NCI-H524 (cell line): Measurements from ENCODE around the gene CEL.
A peak's percentile ranks its signal among the peaks of the same experiment; 100 is the strongest.

Experiments
- DNase-seq, 2 experiments: peaks; one replicate each; lab custom pipeline; 2025; lab: John Stamatoyannopoulos, UW

Gene CEL

DNA sequence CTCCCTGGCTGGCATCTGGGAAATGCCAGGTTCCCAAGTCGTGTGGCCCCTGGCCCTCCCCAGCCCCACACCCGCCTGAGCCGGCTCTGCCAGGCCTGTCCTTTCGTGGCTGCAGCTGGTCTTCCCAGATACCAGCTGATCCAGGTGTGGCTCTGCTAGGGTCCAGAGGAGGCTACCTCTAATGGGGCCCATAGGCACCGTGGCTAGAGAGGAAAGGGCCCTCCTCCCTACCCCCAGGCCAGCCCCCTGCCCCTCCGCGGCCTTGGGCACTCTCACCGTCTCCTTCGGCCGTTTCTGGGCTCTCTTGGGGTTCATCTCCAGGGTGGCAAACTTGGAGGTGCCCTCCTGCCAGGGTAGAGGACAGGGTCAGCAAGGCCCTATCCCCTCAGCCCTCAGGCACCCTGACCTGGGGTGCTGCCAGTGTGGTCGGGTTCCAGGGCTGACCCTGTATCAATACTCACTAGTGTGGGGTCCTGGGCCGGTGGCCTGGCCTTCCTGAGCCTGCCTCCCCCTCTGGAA lies 42.3 kb downstream of the CEL start:
- no peak for DNase-seq

GRCh38 chr9:133104718-133105460 lies 43.1 kb downstream of the CEL start:
- no peak for DNase-seq

DNA sequence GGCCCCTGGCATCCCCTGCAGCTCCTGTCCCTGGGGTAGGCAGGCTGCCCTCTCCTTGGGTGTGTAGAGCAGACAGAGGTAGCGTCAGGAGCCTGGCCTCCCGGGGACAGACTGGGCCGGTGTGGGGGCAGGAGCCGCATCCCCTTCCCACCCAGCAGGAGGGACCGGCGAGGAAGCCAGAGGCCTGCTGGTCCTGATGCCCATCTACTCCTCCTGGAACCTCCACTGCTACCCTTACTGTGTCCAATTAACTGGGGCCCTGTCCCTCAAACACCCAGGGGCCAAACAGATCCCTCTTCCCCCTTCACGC lies 43.6 kb downstream of the CEL start:
- DNase-seq: no peak

DNA sequence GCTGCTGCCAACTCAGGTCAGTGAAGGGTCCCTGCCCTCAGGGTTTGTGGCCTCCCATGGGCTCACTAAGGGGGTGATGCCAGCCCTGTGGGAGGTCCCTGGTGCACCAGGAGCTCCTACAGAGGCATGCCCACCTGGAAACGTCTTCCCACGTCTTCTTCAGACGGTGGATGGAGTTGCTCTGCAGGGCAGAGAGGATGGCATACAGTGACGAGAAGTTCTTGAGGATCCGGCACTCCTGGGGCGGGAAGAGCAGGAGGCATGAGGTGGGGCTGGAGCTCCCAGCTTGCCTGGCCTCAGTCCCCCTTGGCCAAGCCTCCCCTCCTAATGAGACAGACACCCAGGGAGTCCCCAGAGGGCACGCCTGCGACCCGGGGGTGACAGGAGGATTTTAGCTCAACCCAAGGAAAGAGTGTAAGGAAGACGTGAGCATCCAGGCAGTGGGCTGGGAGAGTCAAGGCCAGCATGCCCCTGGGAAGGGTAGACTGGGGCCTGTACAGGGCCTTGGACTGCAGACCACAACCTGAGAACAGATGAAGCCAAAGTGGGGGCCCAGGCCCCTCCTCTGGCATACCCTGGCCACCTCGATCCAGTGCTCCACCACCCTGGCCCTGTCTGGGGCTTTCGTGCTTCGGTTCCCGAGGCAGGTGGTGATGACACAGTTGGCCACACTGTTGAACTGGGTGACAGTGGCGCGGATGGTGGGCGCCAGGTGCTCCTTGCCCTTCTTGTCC lies 44.9 kb downstream of the CEL start:
- DNase-seq: no peak

DNA sequence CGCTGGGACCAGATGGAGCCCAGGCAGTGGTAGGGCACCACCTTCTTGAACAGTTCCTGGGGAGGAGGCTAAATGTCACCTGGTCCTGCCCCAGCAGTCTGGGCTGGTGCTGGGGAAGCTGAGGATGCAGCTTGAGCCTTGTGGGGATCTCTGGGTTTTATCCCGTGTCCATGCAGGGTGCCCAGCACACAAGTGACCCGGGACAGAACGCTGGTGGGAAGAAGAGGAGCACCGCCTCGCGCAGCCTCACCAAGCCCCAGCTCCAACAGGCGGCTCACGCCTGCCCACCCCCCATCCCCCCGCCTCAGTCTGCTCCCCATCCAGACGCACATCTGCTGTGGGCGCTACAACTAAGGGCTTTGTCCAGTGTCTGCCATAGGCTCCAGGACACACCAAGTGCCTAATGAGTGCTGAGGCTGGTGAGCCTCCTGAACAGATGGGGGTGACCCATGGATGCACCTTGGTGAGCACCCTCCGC lies 45.5 kb downstream of the CEL start:
- no peak for DNase-seq

- DNase-seq: no peak
Observed at GRCh38 chr9:133107961-133108793, 46.4 kb downstream of the CEL start.

- DNase-seq: no peak
Observed at GRCh38 chr9:133108794-133109641, 47.2 kb downstream of the CEL start.

DNA sequence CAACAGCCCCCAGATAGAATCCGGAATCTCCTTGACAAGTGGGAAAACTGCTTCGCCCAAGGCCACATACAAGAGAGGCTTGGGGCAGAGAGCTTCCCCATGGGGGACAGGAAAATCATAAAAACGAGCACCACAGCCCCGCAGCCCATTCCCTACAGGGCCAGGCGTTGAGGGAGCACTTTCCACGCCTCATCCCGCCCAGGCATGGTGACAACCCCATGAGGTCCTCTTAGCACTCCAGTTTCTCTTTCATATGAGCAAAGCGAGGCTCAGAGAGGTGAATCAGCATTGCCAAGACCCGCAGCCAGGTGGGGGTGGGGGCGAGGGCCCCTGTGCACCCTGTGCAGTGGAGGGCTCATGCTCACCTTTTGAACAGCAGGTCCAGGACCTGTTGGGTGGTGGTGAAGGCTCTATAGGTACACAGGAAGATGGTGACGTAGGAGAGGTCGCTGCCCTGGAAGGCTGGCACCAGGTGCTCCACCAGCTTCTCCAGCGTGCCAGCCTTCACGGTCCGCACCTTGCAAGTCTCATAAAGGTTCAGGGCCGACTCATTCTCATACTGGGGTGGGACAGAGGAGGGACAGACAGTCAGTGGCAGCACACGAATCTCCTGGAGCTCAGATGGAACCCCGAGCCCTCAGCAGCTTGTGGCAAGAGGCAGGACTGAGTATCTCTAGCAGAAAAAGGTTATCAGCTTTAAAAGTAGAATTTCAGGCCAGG lies 48.3 kb downstream of the CEL start:
- no peak for DNase-seq

GRCh38 chr9:133111808-133112662 lies 50.3 kb downstream of the CEL start:
- no peak for DNase-seq

DNA sequence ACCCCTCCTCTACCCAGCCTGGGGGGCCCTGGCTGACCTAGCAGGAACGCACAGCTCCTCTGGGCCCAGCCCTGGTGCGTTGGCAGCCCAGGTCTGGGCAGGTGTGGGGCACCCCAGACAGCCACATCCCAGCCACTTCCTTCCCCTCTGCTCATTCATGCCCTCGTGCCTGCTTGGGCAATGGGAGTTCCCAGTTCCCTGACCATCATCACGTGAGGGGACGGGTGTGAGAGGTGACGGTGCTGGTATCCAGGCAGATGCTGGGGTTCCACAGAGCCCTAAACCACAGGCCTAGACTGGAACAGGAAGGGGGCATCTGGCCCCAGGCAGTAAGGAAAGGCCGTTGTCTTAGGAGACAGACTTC lies 50.9 kb downstream of the CEL start:
- DNase-seq: no peak

DNA sequence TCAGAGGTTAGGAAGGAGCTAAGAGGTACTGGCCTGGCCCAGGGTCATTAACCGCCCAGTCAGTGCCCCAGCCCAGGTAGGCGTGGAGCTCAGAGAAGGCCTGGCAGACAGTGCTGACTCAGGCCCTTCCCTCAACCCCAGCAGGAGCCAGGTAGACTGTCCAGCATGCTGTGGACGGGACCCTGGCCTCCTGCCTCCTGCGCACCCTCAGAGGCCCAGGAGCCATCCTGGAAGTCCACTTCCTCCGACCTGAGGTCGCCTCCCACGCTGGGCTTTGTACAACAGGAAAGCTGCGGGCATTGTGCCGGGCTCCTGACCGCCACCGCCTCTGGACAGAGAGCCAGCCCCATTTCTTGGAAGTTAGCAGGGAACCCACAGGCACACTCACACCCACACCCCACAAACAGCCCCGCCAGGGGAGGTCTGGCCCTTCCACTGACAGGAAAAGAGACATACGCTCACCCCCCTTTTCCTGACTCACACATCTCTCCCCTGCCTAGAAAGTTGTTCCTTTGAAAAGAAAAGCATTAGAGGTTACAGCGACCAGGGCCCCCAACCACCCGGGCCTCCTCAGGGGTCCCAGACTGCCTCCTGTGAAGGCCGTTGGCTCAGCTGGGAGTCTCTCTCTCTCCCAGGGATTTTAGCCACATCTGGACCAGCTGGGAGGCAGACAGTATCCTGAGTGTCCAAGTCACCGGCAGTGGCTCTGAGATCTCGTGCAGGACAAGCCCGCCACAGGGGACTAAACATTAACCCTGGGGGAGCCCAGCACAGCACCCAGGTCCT lies 51.6 kb downstream of the CEL start:
- no peak for DNase-seq

- peak; percentile 69 to 91 for DNase-seq
Observed at GRCh38 chr9:133113949-133114885, 52.4 kb downstream of the CEL start.

- DNase-seq: peak in 1 of 2 experiments; percentile 59
Observed at GRCh38 chr9:133114886-133115603, 53.3 kb downstream of the CEL start.

DNA sequence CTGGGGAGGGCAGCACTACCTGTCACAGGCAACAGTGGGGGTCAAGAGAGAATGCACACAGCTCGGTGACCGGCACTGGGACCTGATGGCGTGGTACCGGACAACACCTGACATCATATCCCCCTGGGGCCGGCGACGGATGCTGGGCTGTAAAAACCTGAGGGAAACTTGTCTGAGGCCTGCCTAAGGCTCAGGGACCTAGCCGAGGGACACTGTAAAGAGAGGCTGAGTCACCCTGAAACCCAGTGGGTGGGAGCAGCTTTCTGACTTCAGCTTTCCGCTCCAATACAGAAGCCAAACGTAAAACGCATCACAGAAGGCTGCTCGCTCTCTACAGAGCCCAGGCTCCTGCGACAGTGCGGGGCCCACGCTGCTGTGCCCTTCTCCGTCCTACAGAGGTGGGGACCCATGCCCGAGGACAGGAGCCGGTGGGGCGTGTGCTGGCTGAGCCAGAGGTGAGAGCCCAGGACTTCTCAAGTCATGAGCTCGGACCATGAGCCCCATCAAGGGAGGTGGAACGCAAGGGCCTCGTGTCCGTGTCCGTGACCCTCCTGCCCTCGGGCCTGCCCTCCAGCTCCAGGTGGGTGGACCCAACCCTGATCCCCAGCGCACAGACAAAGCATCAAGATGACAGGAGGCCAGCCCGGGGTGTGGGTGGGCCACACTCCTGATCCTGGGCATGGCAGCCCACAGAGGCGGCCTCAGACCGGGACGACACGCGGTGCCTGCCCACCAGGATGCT lies 54.0 kb downstream of the CEL start:
- no peak for DNase-seq

GRCh38 chr9:133116346-133117231 lies 54.8 kb downstream of the CEL start:
- no peak for DNase-seq
